ENCODE results near the gene SYN1. TPM values are rescaled to one million over a fixed set of nuclear protein-coding genes. Genes with fewer than 3 reads are reported as not detected.
A peak's percentile ranks its signal among the peaks of the same experiment; 100 is the strongest.

Gene SYN1
- total RNA-seq, 1 donor from 2014 or later: 1.9 TPM

DNA sequence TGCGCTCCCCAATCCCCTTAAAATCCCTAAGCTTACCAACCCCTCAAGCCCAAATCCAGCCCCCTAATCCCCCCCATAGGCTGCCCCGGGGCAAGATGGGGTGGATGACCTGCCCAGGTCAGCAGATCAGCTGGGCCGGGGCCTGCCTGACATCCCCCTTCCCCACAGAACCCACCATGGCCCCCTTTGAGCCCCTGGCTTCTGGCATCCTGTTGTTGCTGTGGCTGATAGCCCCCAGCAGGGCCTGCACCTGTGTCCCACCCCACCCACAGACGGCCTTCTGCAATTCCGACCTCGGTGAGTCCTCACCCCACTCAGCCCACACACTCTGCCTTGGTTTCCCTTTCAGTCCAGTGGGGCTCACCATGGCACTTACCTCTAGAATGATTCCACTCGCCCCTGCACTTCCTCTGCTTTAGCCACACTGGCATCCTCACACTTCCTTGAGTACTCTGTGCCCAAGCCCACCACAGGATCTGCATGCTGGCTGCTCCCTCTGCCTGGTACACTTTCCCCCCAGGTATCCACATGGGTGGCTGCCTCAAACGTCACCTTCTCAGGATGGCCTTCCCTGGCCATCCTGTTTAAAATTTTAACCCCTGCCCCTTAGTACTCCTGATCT, 36.3 kb downstream of the SYN1 start:
- TF ChIP-seq, protein P1, sequence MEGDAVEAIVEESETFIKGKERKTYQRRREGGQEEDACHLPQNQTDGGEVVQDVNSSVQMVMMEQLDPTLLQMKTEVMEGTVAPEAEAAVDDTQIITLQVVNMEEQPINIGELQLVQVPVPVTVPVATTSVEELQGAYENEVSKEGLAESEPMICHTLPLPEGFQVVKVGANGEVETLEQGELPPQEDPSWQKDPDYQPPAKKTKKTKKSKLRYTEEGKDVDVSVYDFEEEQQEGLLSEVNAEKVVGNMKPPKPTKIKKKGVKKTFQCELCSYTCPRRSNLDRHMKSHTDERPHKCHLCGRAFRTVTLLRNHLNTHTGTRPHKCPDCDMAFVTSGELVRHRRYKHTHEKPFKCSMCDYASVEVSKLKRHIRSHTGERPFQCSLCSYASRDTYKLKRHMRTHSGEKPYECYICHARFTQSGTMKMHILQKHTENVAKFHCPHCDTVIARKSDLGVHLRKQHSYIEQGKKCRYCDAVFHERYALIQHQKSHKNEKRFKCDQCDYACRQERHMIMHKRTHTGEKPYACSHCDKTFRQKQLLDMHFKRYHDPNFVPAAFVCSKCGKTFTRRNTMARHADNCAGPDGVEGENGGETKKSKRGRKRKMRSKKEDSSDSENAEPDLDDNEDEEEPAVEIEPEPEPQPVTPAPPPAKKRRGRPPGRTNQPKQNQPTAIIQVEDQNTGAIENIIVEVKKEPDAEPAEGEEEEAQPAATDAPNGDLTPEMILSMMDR (IDR thresholded peaks at IDR 0.05; ENCODE audit: insufficient read depth, low read length, poor library complexity, severe bottlenecking): no peak
- Histone ChIP-seq H3K4me3 (ENCODE audit: low read depth, low read length) (peak overlapping the region; percentile 72), H3K36me3 (ENCODE audit: control insufficient read depth, insufficient read depth, low read length) (no peaks in the 10 kb centered on the region)

DNA sequence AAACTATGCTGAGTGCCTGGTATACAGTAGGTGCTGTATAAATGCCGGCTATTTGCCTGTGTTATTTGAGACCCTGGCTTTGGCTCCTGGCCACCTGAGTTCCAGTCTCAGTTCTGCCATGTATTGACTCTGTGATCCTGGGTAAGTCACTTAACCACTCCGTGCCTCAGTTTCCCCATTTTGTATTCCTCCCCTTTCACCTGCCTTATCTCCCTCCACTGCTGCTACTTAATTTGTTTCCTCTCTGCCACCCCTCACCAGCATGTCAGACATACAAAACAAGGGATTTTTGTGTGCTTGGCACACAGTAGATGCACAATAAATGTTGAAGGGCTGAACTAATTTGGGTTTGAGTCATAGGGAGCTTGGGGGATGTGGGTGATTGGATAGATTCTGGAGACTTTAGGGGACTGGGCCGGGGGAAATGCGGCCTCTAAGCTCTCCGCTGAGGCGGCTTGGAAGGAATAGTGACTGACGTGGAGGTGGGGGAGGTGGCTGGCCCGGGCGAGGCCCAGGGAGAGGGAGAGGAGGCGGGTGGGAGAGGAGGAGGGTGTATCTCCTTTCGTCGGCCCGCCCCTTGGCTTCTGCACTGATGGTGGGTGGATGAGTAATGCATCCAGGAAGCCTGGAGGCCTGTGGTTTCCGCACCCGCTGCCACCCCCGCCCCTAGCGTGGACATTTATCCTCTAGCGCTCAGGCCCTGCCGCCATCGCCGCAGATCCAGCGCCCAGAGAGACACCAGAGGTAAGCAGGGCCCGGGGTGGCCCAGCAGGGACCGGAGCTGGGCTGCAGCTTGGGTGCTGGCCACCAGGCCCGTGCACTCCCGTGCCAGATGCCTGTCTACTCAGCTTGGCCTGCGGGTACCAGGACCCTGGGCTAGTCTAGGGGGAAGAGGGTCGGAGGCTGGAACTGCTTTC, 37.7 kb downstream of the SYN1 start, which contains the start of gene TIMP1:
TIMP1 (plus strand) TSS at position 706 of the 917 bp plus-strand sequence. CDS start 980 bp downstream, outside the sequence.
- Histone ChIP-seq H3K4me3 (ENCODE audit: low read depth, low read length) (peak within 1 kb of the TSS; percentile 72), H3K36me3 (ENCODE audit: control insufficient read depth, insufficient read depth, low read length) (no peaks in the 10 kb centered on the region), H3K27me3 (ENCODE audit: control insufficient read depth, insufficient read depth, low read length) (no peaks in the 10 kb centered on the region)
- TF ChIP-seq, protein P1 (IDR thresholded peaks at IDR 0.05; ENCODE audit: insufficient read depth, low read length, poor library complexity, severe bottlenecking): no peak
- DNase-seq (ENCODE audit: low read depth): peak; percentile 54

More for the DNA sequence above, 36.3 kb downstream of the SYN1 start:
- DNase-seq (ENCODE audit: low read depth): no peak
- H3K27me3 ChIP-seq (ENCODE audit: control insufficient read depth, insufficient read depth, low read length): no peaks in the 10 kb centered on the region

DNA sequence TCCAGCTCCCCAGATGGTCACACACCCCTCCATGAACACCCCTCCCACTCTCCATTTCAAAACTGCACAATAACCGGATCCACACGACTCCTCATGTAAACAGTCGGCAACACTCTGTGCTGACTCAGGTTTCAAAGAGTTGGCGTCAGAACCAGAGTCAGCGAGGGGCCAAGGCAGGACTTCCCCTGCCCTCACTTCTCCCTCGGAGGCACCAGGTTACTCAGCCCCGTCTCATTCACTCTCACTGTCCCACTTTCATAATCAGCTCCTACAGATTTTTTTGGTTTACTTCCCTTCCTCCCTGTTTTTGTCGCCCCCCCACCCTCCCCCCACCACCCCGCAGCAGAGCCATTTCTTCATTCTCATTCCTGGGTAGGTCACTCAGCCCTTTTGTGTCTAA, 40.1 kb downstream of the SYN1 start:
- DNase-seq (ENCODE audit: low read depth): no peak
- TF ChIP-seq, protein P1 (IDR thresholded peaks at IDR 0.05; ENCODE audit: insufficient read depth, low read length, poor library complexity, severe bottlenecking): no peak
- Histone ChIP-seq H3K4me3 (ENCODE audit: low read depth, low read length) (no peak overlapping the region), H3K36me3 (ENCODE audit: control insufficient read depth, insufficient read depth, low read length) (no peaks in the 10 kb centered on the region), H3K27me3 (ENCODE audit: control insufficient read depth, insufficient read depth, low read length) (no peaks in the 10 kb centered on the region)

DNA sequence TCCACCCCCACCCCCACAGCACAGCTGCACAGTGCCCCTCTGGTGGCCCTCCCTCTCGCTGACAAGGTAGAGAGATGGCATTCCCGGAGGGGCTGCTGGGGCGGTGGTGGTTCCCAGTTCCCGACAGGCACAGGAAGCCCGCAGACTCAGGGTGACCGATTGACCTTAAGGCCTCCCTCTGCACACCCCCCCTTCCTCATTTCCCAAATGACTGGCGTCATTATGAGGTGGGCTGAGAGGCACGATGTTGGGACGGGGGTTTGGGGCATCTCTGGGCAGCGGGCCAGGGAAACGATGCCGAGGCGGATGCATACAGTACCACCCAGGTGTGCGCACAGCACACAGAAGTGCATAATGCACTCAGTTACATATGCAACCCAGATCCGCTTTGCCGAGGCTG, 41.0 kb downstream of the SYN1 start:
- TF ChIP-seq, protein P1 (IDR thresholded peaks at IDR 0.05; ENCODE audit: insufficient read depth, low read length, poor library complexity, severe bottlenecking): no peak
- H3K4me3 ChIP-seq (ENCODE audit: low read depth, low read length): no peak overlapping the region
- H3K27me3 ChIP-seq (ENCODE audit: control insufficient read depth, insufficient read depth, low read length): no peaks in the 10 kb centered on the region
- no peaks in the 10 kb centered on the region for H3K36me3 ChIP-seq (ENCODE audit: control insufficient read depth, insufficient read depth, low read length)
- no peak for DNase-seq (ENCODE audit: low read depth)

DNA sequence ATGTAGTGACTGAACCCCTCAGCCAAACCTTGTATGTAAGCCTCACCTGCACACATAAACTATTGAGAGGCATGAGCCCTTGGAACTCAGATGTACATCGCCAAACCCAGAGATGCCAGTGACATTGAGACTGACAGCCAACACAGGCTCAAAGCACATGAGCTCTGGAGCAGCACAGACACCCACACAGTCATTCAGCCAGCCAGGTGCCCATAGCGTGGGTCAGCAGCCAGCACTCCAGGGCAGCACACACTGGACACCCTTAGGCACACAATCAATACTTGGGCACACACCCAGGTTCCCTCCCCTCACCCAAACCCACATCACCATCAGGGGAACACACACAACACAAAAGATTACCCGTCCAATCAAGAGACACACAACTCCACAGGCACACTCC, 41.8 kb downstream of the SYN1 start:
- TF ChIP-seq, protein P1 (IDR thresholded peaks at IDR 0.05; ENCODE audit: insufficient read depth, low read length, poor library complexity, severe bottlenecking): no peak

More for the DNA sequence above, 41.8 kb downstream of the SYN1 start:
- Histone ChIP-seq H3K36me3 (ENCODE audit: control insufficient read depth, insufficient read depth, low read length) (no peaks in the 10 kb centered on the region), H3K4me3 (ENCODE audit: low read depth, low read length) (no peak overlapping the region), H3K27me3 (ENCODE audit: control insufficient read depth, insufficient read depth, low read length) (no peaks in the 10 kb centered on the region)
- no peak for DNase-seq (ENCODE audit: low read depth)
